Mammary epithelial cell (primary cell): Measurements from ENCODE around the gene MTHFD1.

ENCODE experiments used
- EZH2 ChIP-seq: IDR thresholded peaks from 2 replicates; pipeline ENCODE4 v1.6.1; 2012; ENCODE audit warnings: low read length, inconsistent platforms, borderline replicate concordance
- TF ChIP-seq, protein P1 (sequence below), 2 donors: IDR thresholded peaks in 1 of 2; conservative IDR thresholded peaks in 1 of 2; 2 replicates each; pipeline ENCODE4 v1.5.1; 2011 to 2012; ENCODE audit warnings: inconsistent platforms in 2 of 2, low read length in 2 of 2, mild to moderate bottlenecking in 2 of 2, control low read depth in 1 of 2, low read depth in 1 of 2; ENCODE audit not compliant: insufficient read depth in 1 of 2; ENCODE audit errors: extremely low read depth in 1 of 2

DNA sequence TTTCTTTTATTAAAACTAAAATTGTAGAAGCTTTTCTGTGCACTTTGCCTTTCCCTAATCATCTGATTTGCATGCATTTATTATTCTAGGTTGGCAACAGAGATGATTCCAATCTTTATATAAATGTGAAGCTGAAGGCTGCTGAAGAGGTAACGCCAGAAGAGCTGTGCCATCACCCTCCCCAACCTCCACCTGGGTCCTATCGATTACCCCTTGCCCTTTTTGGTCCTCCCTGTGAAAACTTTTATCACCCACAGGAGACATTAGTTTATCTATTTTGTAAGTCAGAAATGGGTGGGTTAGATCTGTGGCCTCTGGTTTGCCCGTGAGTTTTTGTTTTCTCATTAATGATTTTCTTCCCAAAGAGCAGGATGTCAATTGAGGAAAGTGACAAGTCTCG lies 22.8 kb downstream of the MTHFD1 start:
- TF ChIP-seq, protein P1, sequence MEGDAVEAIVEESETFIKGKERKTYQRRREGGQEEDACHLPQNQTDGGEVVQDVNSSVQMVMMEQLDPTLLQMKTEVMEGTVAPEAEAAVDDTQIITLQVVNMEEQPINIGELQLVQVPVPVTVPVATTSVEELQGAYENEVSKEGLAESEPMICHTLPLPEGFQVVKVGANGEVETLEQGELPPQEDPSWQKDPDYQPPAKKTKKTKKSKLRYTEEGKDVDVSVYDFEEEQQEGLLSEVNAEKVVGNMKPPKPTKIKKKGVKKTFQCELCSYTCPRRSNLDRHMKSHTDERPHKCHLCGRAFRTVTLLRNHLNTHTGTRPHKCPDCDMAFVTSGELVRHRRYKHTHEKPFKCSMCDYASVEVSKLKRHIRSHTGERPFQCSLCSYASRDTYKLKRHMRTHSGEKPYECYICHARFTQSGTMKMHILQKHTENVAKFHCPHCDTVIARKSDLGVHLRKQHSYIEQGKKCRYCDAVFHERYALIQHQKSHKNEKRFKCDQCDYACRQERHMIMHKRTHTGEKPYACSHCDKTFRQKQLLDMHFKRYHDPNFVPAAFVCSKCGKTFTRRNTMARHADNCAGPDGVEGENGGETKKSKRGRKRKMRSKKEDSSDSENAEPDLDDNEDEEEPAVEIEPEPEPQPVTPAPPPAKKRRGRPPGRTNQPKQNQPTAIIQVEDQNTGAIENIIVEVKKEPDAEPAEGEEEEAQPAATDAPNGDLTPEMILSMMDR (conservative IDR thresholded peaks at IDR 0.05 in 1 of 2, IDR thresholded peaks at IDR 0.05 in 1 of 2; ENCODE audit: extremely low read depth in 1 of 2, insufficient read depth in 1 of 2, low read depth in 1 of 2, low read length in 2 of 2): no peak
- TF ChIP-seq EZH2: no peak
